GM11168 (cell line): Measurements from ENCODE around the gene ESM1.
"Not testable (repeated sequence)": the region's sequence is repeated elsewhere in the genome, so short reads cannot be mapped to it uniquely, and the experiment has no call there.

Experiments used
- in situ Hi-C: fragments of 300-500 bp; cut with MboI; formaldehyde crosslinking; loops from one replicate; pipeline ENCODE4 v1.12.0; 2022; ENCODE audit warnings: low sequenced_read_pairs; ENCODE audit not compliant: unreplicated experiment

The ESM1 gene

GRCh38 chr5:54985301-54986268, at the start of gene ESM1:
TSS of gene ESM1 (minus strand) at chr5:54985593. CDS start at chr5:54985517, 76 bp downstream.
- in situ Hi-C loops: no loop called here

GRCh38 chr5:55033568-55033967, 48.2 kb upstream of the ESM1 start:
- in situ Hi-C loops: no loop called here

- in situ Hi-C loops: no loop called here
Observed at GRCh38 chr5:55031492-55031891, 46.1 kb upstream of the ESM1 start.

GRCh38 chr5:55030676-55031369, 45.4 kb upstream of the ESM1 start:
- in situ Hi-C loops: no loop called here

- in situ Hi-C loops: no loop called here
Observed at GRCh38 chr5:55030220-55030619, 44.8 kb upstream of the ESM1 start.

GRCh38 chr5:55027595-55027994, 42.2 kb upstream of the ESM1 start:
- in situ Hi-C loops: no loop called here

- in situ Hi-C loops: no loop called here
Observed at GRCh38 chr5:55022450-55022849, 37.1 kb upstream of the ESM1 start.

GRCh38 chr5:55021821-55022220, 36.4 kb upstream of the ESM1 start:
- in situ Hi-C loops: no loop called here

GRCh38 chr5:55021410-55021809, 36.0 kb upstream of the ESM1 start:
- in situ Hi-C loops: no loop called here

GRCh38 chr5:55010149-55010548, 24.8 kb upstream of the ESM1 start:
- in situ Hi-C loops: not testable (repeated sequence)

- in situ Hi-C loops: no loop called here
Observed at GRCh38 chr5:55004729-55005128, 19.3 kb upstream of the ESM1 start.

- in situ Hi-C loops: no loop called here
Observed at GRCh38 chr5:55003432-55004065, 18.2 kb upstream of the ESM1 start.

GRCh38 chr5:55002166-55002565, 16.8 kb upstream of the ESM1 start:
- in situ Hi-C loops: not testable (repeated sequence)

GRCh38 chr5:54997081-54997480, 11.7 kb upstream of the ESM1 start:
- in situ Hi-C loops: no loop called here

GRCh38 chr5:54996466-54996865, 11.1 kb upstream of the ESM1 start:
- in situ Hi-C loops: no loop called here

- in situ Hi-C loops: no loop called here
Observed at GRCh38 chr5:54995168-54995567, 9.8 kb upstream of the ESM1 start.

GRCh38 chr5:54994628-54995027, 9.2 kb upstream of the ESM1 start:
- in situ Hi-C loops: no loop called here

GRCh38 chr5:54993318-54993717, 7.9 kb upstream of the ESM1 start:
- in situ Hi-C loops: no loop called here

GRCh38 chr5:54991416-54991815, 6.0 kb upstream of the ESM1 start:
- in situ Hi-C loops: no loop called here

- in situ Hi-C loops: no loop called here
Observed at GRCh38 chr5:54990841-54991258, 5.5 kb upstream of the ESM1 start.

GRCh38 chr5:54988817-54989216, 3.4 kb upstream of the ESM1 start:
- in situ Hi-C loops: no loop called here
